Adrenal gland (tissue), 5 donors: ENCODE data around the gene DIPK1B.

Experiments used
- CTCF ChIP-seq, 6 experiments: fragments of 450-650 bp in 4 of 6; fragments of 200-600 bp in 2 of 6; sonication (generic) in 1 of 6; IDR thresholded peaks; 1 replicate in 5 of 6; 2 replicates in 1 of 6; pipeline versions ENCODE4 v1.5.1 to v1.8.0; 2016 to 2021; ENCODE audit warnings: antibody characterized with exemption in 6 of 6, mild to moderate bottlenecking in 2 of 6, moderate library complexity in 1 of 6
- POLR2A ChIP-seq, 2 donors: fragments of 450-650 bp; IDR thresholded peaks; one replicate each; pipeline ENCODE4 v1.6.1; 2017; ENCODE audit warnings: antibody characterized with exemption in 2 of 2, mild to moderate bottlenecking in 2 of 2, moderate library complexity in 1 of 2
- donor health status: DM: no; HTN: no; CAD: no.

GRCh38 chr9:136705564-136705963, 6.8 kb upstream of the DIPK1B start:
- TF ChIP-seq CTCF (IDR thresholded peaks at IDR 0.05) (no peak), POLR2A (IDR thresholded peaks at IDR 0.05) (no peak)
